Measurements from ENCODE around the gene GANAB. TPM values are rescaled to one million over a fixed set of nuclear protein-coding genes. Genes with fewer than 3 reads are reported as not detected.
"Not testable (repeated sequence)": the region's sequence is repeated elsewhere in the genome, so short reads cannot be mapped to it uniquely, and the experiment has no call there.

The GANAB gene
- 100 to 1,000 TPM; 252 to 303 TPM for total RNA-seq

DNA sequence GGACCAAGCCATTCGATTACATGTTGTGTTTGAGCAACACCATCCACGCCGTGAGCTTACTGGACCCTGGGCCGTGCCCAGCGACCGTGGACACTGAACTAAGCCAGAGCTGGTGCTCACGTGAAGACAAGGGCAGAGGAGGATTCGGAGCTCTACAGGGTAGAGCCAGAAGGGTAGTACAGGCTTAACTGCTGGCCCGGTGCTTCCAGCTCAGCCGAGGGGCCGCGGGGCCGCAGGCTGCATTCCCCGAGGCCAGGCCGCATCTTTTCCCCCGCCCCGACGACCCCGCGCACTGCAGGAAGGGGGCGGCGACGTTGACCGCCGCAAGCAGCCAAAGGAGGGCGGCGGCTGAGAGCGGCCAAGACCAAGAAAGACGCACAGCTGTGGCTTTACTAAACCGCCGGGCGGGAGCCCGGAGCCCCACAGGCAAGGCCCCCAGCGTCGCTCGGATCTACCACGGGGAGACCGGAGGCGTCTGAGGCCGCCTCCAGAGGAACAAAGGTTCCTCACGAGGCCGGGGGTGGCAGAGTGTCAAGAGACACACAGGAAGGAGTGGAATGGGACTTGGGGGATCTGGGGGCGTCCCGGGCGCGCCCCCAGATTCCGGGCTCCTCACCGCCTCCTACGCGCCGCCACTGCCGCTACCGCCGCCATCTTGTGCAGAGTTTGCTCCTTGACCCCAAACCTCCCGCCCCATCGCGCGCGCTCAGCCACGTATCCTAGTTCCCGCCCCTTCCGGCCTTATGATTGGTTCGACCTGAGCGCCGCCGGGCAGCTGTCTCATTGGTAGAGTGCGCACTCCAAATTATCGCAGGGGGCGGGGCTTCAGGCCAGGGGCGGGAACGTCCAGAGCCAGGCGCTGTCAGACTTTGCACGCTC, at the start of gene GANAB:
TSS of gene GANAB (minus strand) at position 668 of the 879 bp plus-strand sequence. CDS start at position 654, 14 bp downstream.
- Histone ChIP-seq H3K27me3 (no peaks in the 10 kb centered on the region), H3K9me3 (no peaks in the 10 kb centered on the region), H3K4me3 (peak within 1 kb of the TSS; percentile 93), H3K27ac (peak within 1 kb of the TSS; percentile 80), H3K36me3 (no peaks in the 10 kb centered on the region), H3K9ac (ENCODE audit: low read depth in 2 of 2, low read length in 2 of 2) (peak within 1 kb of the TSS; percentile 68 to 92), H3K4me1 (peaks cover 12% of the 10 kb centered on the region)
- peak; percentile 100 for DNase-seq
- intact Hi-C loops (cut with DNase I): no loop called here
- TF ChIP-seq, protein P1, sequence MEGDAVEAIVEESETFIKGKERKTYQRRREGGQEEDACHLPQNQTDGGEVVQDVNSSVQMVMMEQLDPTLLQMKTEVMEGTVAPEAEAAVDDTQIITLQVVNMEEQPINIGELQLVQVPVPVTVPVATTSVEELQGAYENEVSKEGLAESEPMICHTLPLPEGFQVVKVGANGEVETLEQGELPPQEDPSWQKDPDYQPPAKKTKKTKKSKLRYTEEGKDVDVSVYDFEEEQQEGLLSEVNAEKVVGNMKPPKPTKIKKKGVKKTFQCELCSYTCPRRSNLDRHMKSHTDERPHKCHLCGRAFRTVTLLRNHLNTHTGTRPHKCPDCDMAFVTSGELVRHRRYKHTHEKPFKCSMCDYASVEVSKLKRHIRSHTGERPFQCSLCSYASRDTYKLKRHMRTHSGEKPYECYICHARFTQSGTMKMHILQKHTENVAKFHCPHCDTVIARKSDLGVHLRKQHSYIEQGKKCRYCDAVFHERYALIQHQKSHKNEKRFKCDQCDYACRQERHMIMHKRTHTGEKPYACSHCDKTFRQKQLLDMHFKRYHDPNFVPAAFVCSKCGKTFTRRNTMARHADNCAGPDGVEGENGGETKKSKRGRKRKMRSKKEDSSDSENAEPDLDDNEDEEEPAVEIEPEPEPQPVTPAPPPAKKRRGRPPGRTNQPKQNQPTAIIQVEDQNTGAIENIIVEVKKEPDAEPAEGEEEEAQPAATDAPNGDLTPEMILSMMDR (IDR thresholded peaks at IDR 0.05): no peak

- Histone ChIP-seq H3K9me3 (no peaks in the 10 kb centered on the region), H3K27ac (no peak overlapping the region), H3K27me3 (no peaks in the 10 kb centered on the region), H3K4me1 (no peaks in the 10 kb centered on the region), H3K9ac (ENCODE audit: low read depth in 2 of 2, low read length in 2 of 2) (no peak overlapping the region), H3K36me3 (no peaks in the 10 kb centered on the region), H3K4me3 (no peak overlapping the region)
- DNase-seq: peak; percentile 84
- intact Hi-C loops (cut with DNase I): loop anchor here (10.0 kb wide), 2 partner anchors 100 to 300 kb away; partner anchors contain the start of gene TUT1
- TF ChIP-seq, protein P1 (IDR thresholded peaks at IDR 0.05): peak; percentile 81
Measured at GRCh38 chr11:62694455-62695167, 48.2 kb upstream of the GANAB start.

- not testable (repeated sequence) for H3K36me3 ChIP-seq; DNase-seq; H3K9ac ChIP-seq (ENCODE audit: low read depth in 2 of 2, low read length in 2 of 2); H3K4me3 ChIP-seq; H3K4me1 ChIP-seq; H3K27ac ChIP-seq; H3K9me3 ChIP-seq; H3K27me3 ChIP-seq
- intact Hi-C loops (cut with DNase I): loop anchor here (10.0 kb wide), 2 partner anchors 99 to 299 kb away; partner anchors contain the start of gene TUT1
Measured at GRCh38 chr11:62693624-62694023, 47.2 kb upstream of the GANAB start.

GRCh38 chr11:62689421-62690183, 43.2 kb upstream of the GANAB start, which contains the start of gene LRRN4CL:
Gene LRRN4CL, minus strand, starts transcription at chr11:62689530. Its CDS starts 1,022 bp downstream, at chr11:62688508.
- intact Hi-C loops (cut with DNase I): loop anchor here (10.0 kb wide), 2 partner anchors 95 to 295 kb away; partner anchors contain the start of gene TUT1
- Histone ChIP-seq H3K36me3 (no peaks in the 10 kb centered on the region), H3K4me1 (no peaks in the 10 kb centered on the region), H3K27ac (peak within 1 kb of the TSS; percentile 32), H3K4me3 (peak within 1 kb of the TSS; percentile 10), H3K9me3 (no peaks in the 10 kb centered on the region), H3K27me3 (peaks cover 8% of the 10 kb centered on the region), H3K9ac (ENCODE audit: low read depth in 2 of 2, low read length in 2 of 2) (peak within 1 kb of the TSS; percentile 32 to 43)
- DNase-seq: peak; percentile 56
- TF ChIP-seq, protein P1 (IDR thresholded peaks at IDR 0.05): no peak

GRCh38 chr11:62688491-62688890, 42.1 kb upstream of the GANAB start:
- intact Hi-C loops (cut with DNase I): no loop called here
- H3K4me3 ChIP-seq: peak overlapping the region; percentile 10
- H3K9ac ChIP-seq (ENCODE audit: low read depth in 2 of 2, low read length in 2 of 2): peak overlapping the region in 1 of 2 donors; percentile 32
- DNase-seq: no peak
- H3K27ac ChIP-seq: peak overlapping the region; percentile 32
- peaks cover 8% of the 10 kb centered on the region for H3K27me3 ChIP-seq
- TF ChIP-seq, protein P1 (IDR thresholded peaks at IDR 0.05): no peak
- H3K36me3 ChIP-seq: no peaks in the 10 kb centered on the region
- H3K4me1 ChIP-seq: no peaks in the 10 kb centered on the region
- H3K9me3 ChIP-seq: no peaks in the 10 kb centered on the region

All from colonic mucosa (tissue), 4 donors.